ENCODE data around the gene SLC24A3. TPM values are rescaled to one million over a fixed set of nuclear protein-coding genes. Genes with fewer than 3 reads are reported as not detected.
A peak's percentile ranks its signal among the peaks of the same experiment; 100 is the strongest.

Gene SLC24A3
- total RNA-seq, 1 donor from 2014 or later, result 0.08 TPM

DNA sequence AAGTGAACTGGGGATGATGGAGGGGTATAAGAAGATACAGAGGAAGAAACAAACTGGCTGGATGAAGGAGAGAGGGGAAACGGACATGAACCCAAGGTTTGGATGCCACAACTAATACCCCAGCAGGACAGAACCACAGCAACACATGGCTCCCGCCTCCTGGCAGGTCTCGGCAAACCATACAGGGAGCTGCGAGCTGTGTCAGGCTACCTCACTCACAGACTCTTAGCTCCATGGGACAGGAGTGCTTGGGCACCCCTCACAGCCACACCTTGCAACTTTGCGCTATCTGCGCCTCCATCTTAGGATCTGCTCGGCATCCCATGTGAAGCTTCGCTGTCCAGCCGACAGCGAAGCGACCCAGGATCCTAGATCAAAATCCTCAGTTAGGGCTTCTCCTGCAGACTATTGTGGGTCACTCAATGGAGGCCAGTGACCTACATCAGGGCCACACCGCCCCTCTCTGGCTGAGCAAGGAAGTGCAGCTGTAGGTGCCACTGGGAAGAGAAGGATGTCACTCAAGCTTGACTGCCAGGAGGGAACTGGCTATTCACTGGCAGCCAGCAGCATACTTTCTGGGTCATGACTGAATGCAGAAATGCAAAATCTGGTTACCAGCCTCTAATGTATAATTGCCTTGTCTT is 371.2 kb downstream of the SLC24A3 start:
- Histone ChIP-seq H3K4me3 (ENCODE audit: low read depth, low read length) (no peak overlapping the region), H3K27me3 (ENCODE audit: control insufficient read depth, insufficient read depth, low read length) (peaks cover 3% of the 10 kb centered on the region), H3K36me3 (ENCODE audit: control insufficient read depth, insufficient read depth, low read length) (no peaks in the 10 kb centered on the region)
- TF ChIP-seq, protein P1, sequence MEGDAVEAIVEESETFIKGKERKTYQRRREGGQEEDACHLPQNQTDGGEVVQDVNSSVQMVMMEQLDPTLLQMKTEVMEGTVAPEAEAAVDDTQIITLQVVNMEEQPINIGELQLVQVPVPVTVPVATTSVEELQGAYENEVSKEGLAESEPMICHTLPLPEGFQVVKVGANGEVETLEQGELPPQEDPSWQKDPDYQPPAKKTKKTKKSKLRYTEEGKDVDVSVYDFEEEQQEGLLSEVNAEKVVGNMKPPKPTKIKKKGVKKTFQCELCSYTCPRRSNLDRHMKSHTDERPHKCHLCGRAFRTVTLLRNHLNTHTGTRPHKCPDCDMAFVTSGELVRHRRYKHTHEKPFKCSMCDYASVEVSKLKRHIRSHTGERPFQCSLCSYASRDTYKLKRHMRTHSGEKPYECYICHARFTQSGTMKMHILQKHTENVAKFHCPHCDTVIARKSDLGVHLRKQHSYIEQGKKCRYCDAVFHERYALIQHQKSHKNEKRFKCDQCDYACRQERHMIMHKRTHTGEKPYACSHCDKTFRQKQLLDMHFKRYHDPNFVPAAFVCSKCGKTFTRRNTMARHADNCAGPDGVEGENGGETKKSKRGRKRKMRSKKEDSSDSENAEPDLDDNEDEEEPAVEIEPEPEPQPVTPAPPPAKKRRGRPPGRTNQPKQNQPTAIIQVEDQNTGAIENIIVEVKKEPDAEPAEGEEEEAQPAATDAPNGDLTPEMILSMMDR (IDR thresholded peaks at IDR 0.05; ENCODE audit: insufficient read depth, low read length, poor library complexity, severe bottlenecking), result peak; percentile 72
- DNase-seq (ENCODE audit: low read depth), result no peak

DNA sequence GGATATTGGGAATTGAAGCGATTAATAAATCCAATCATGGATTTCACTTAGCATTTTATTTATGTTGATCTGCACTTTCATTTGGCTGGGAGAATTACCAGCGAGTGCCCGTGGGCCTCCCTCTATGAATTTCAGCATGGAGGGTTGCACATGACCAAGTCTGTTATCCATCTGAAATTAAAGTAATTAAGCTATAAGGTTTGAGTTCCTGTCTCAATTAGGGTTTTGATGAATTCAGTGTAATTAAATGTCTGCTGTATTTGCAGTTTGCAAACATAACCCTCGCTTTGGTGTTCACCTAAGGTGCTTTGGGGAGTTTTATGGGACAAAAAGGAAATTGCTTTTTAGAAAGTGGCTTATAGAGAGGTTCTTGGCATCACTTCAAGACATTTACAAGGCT is 375.8 kb downstream of the SLC24A3 start:
- H3K27me3 ChIP-seq (ENCODE audit: control insufficient read depth, insufficient read depth, low read length), result peaks cover 3% of the 10 kb centered on the region
- no peak overlapping the region for H3K4me3 ChIP-seq (ENCODE audit: low read depth, low read length)
- TF ChIP-seq, protein P1 (IDR thresholded peaks at IDR 0.05; ENCODE audit: insufficient read depth, low read length, poor library complexity, severe bottlenecking), result no peak
- DNase-seq (ENCODE audit: low read depth), result no peak
- no peaks in the 10 kb centered on the region for H3K36me3 ChIP-seq (ENCODE audit: control insufficient read depth, insufficient read depth, low read length)

GRCh38 chr20:19588732-19589131 is 376.3 kb downstream of the SLC24A3 start:
- TF ChIP-seq, protein P1 (IDR thresholded peaks at IDR 0.05; ENCODE audit: insufficient read depth, low read length, poor library complexity, severe bottlenecking), result no peak
- DNase-seq (ENCODE audit: low read depth), result no peak
- Histone ChIP-seq H3K4me3 (ENCODE audit: low read depth, low read length) (no peak overlapping the region), H3K27me3 (ENCODE audit: control insufficient read depth, insufficient read depth, low read length) (no peaks in the 10 kb centered on the region), H3K36me3 (ENCODE audit: control insufficient read depth, insufficient read depth, low read length) (no peaks in the 10 kb centered on the region)

GRCh38 chr20:19589787-19590362 is 377.4 kb downstream of the SLC24A3 start:
- Histone ChIP-seq H3K36me3 (ENCODE audit: control insufficient read depth, insufficient read depth, low read length) (no peaks in the 10 kb centered on the region), H3K27me3 (ENCODE audit: control insufficient read depth, insufficient read depth, low read length) (no peaks in the 10 kb centered on the region), H3K4me3 (ENCODE audit: low read depth, low read length) (no peak overlapping the region)
- DNase-seq (ENCODE audit: low read depth), result no peak
- TF ChIP-seq, protein P1 (IDR thresholded peaks at IDR 0.05; ENCODE audit: insufficient read depth, low read length, poor library complexity, severe bottlenecking), result no peak

GRCh38 chr20:19590382-19590781 is 377.9 kb downstream of the SLC24A3 start:
- TF ChIP-seq, protein P1 (IDR thresholded peaks at IDR 0.05; ENCODE audit: insufficient read depth, low read length, poor library complexity, severe bottlenecking), result no peak
- Histone ChIP-seq H3K4me3 (ENCODE audit: low read depth, low read length) (no peak overlapping the region), H3K36me3 (ENCODE audit: control insufficient read depth, insufficient read depth, low read length) (no peaks in the 10 kb centered on the region), H3K27me3 (ENCODE audit: control insufficient read depth, insufficient read depth, low read length) (no peaks in the 10 kb centered on the region)
- no peak for DNase-seq (ENCODE audit: low read depth)

GRCh38 chr20:19593762-19594161 is 381.3 kb downstream of the SLC24A3 start:
- H3K4me3 ChIP-seq (ENCODE audit: low read depth, low read length), result no peak overlapping the region
- H3K36me3 ChIP-seq (ENCODE audit: control insufficient read depth, insufficient read depth, low read length), result no peaks in the 10 kb centered on the region
- no peak for DNase-seq (ENCODE audit: low read depth)
- TF ChIP-seq, protein P1 (IDR thresholded peaks at IDR 0.05; ENCODE audit: insufficient read depth, low read length, poor library complexity, severe bottlenecking), result no peak
- no peaks in the 10 kb centered on the region for H3K27me3 ChIP-seq (ENCODE audit: control insufficient read depth, insufficient read depth, low read length)
